CMK (cell line): ENCODE measurements around the gene PEPD.

Experiments
- DNase-seq: peaks from one replicate; pipeline ENCODE4 v3.0.0-alpha.2; 2010; ENCODE audit warnings: low read depth

Gene PEPD

GRCh38 chr19:33420821-33421220 is 100.8 kb downstream of the PEPD start:
- DNase-seq = no peak

DNA sequence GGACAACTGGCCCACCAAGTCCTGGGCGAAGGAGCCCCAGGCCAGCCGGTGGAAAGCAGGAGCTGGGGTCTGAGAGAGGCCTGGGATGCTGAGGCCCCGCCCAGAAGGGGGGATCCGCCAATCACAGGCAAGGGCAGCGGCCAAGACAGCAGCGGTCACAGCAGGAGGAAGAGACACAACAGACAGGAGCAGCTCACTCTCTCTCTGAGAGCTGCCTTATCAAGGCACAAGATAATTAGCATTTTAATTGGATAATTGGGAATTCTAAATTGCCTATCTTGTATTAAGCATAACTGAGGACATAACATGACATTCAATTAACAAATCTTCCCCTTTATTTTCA is 101.8 kb downstream of the PEPD start:
- no peak for DNase-seq

- no peak for DNase-seq
These were observed 102.5 kb downstream of the PEPD start for GRCh38 chr19:33418871-33419787.

- no peak for DNase-seq
These were observed 103.1 kb downstream of the PEPD start for GRCh38 chr19:33418461-33418860.

DNA sequence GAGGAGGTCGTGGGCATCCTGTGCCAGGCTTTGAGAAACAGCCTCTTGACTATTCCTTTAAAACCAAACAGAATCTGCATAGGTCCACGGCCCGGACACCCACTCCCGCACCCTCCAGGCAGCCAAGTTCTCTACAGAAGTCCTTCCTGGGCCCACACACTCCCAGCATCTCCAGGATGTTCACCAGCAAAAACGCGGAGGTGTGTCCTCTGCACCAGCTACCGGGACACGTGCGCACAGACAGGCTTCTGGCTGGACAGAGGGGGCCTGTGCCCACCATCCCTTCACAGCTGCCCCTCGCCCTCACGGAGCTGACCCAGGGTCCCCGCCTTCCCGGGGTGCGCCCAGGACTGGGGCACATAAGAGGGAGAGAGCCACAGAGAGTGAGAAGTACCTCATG is 103.8 kb downstream of the PEPD start:
- no peak for DNase-seq

- DNase-seq = peak; percentile 17
These were observed 105.0 kb downstream of the PEPD start for GRCh38 chr19:33416307-33417215.

GRCh38 chr19:33414667-33415605 is 106.7 kb downstream of the PEPD start:
- DNase-seq = no peak

- DNase-seq = no peak
These were observed 107.5 kb downstream of the PEPD start for GRCh38 chr19:33413868-33414666.

- DNase-seq = no peak
These were observed 108.2 kb downstream of the PEPD start for GRCh38 chr19:33413426-33413725.

DNA sequence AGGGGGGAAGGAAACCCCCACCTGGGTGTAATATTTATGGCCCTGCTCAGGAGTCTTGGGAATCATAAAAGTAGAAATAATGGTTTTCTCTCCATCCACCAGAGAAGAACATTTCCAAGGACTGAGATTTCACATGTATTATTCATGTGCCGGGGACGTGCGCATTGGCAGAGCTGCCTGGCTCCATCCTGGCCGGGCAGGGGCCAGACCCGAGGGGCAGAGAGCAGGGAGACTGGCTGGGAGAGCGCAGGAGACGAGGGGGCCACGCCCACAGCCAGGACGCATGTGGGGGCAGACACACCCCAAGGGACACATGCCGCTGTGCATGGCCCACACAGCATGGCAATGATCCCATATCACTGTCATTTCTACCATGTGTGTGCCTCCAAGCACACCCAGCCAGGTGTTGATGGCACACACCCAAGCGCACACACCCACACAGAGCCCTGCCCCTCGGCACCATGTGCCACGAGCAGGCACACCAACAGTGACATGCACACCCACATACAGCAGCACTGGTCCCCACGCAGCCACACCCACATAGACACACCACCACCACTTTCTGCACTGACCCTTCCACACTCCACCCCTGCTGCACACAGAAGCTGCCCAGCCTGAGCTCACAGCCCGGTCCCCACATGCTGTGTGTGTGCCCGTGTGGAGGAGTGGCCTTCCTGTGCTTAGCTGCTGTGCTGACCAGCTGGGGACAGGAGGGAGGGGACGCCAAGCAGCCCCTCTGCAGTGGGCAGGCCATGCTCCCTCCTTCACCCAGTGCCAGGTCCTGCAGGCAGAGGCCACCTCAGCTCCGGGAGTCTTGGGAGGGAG is 108.8 kb downstream of the PEPD start:
- DNase-seq = no peak

DNA sequence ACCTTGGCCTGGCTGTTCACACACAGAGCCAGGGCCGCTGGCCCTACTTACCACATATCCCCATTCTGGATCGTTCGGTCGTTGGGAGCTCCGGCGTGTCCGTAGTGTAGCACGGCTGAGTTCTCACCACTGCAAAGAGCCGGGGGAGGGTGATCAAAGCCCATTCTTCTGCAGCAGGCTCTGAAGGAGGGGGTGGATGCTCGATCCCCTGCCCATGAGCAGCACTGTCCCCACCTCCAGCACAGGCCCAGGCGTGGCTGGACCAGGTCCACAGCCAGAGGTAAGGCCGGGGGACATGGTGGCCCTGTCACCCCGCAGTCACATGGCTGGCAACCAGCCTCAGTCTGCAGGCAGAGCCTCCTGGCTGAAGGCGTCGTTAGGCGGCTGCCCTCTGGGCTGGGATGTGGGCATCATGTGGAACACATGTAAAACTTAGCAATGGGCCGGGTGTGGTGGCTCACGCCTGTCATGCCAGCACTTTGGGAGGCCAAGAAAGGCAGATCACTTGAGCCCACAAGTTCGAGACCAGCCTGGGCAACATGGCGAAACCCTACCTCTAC is 109.9 kb downstream of the PEPD start:
- DNase-seq = no peak

DNA sequence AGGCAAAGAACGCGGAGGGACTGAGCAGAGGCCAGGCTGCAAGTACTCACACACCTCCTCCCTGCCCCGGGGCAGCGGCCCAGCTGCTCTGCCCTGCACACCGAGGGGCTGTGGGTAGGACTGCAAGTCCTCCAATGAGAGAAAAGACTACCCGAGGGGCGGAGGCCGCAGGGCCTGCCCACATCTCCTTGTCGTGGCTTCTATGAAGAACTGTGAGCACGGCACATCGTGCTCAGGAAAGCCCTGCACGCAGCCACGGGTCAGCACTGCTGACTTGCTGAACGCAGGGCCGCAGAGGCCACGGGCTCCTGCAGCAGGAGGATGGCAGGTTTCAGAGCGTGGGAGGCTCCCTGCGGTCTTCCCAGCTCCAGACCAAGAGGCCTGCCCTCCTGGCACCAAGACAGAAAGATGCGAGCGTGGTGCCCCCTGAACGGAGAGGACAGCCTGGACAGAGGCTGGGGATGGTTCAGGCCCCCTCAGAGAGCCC is 110.6 kb downstream of the PEPD start:
- no peak for DNase-seq

DNA sequence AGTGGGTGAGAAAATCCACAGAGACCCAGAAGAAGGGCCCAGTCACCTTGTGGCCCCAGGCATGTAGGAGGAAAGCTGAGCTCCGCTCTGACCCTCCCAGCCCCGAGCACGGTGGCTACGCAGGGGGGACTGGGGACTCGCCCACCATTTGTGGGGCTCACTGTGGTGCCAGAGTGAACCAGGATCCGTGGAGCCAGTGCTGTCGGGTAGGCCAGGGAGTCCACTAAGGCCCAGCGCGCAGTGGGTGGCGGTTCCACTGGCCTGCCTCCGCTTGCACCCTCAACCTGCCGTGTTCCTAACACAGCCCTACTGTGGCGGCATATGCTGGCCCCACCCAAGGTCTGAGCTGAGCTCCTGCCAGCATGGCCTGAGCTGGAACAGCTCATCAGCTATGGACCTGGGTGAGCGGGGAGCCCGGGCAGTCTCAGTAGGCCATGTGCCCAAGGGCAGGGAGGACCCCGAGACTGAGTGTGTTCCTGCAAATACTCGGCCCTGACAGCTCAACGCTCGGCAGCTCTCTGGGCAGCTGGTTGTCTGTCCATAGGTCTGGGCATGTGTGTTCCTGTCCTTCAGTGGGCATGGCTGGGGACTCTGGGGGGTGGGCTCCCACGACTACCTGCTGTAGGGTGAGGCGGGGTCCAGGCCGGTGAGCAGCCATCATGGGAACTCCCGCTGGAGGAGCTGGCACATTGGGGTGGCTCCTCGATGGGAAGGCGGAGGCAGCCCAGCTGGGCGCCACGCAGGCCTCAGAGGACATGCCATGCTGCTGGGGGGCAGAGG is 111.5 kb downstream of the PEPD start:
- no peak for DNase-seq

DNA sequence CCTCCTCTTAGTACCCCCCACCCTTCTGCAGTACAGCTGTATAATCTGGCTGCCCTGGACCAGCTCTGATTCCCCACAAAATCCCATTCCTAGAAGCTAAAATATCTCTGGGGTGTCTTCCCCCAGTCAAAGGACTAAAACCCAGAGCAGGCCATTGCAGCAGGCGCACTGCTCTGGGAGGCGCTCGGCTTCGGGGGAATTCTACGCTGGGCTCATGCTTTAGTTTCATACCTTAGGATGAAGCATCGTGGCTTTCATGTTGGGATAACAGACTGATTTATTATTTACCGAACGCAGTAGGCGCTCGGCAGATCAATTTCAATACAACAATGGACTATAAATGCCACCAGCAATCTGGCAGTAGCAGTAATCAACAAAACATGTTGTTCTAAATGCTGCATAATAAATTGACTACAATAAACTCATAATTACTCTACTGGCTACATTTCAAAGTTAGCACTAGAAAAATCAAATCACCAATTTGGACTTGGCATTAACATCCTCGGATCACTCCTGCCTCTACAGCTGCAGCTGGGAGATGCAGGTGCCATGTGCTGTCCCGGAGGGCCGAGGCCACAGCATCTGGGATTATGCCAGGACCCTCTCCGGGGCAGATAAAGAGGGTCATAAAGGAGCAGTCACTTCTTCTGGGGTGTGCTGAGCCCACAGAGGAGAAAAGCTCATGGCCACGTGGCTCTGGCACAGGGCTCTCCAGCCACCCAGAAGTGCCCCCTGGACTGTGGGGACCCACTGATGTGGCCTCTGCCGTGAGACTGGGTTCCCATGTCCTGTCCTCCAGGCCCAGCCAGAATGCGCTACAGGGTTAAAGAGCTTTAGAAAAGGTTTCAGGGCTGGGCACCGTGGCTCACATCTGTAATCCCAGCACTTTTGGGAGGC is 112.8 kb downstream of the PEPD start:
- no peak for DNase-seq

GRCh38 chr19:33408116-33408515 is 113.5 kb downstream of the PEPD start:
- no peak for DNase-seq

- DNase-seq = peak; percentile 70
These were observed 113.9 kb downstream of the PEPD start for GRCh38 chr19:33407716-33408115.

- DNase-seq = no peak
These were observed 114.4 kb downstream of the PEPD start for GRCh38 chr19:33407140-33407551.
